RPMI8226 (cell line): ENCODE results near the gene CAP1.
"Not testable (repeated sequence)": the region's sequence is repeated elsewhere in the genome, so short reads cannot be mapped to it uniquely, and the experiment has no call there.

Experiments used
- DNase-seq: peaks from one replicate; pipeline ENCODE4 v3.0.0-alpha.2; 2015

CAP1 gene

GRCh38 chr1:40032240-40032891 lies 8.2 kb upstream of the CAP1 start:
- peak; percentile 77 for DNase-seq

GRCh38 chr1:40034869-40035268 lies 5.7 kb upstream of the CAP1 start:
- DNase-seq = no peak

GRCh38 chr1:40036574-40036973 lies 4.0 kb upstream of the CAP1 start:
- peak; percentile 75 for DNase-seq

DNA sequence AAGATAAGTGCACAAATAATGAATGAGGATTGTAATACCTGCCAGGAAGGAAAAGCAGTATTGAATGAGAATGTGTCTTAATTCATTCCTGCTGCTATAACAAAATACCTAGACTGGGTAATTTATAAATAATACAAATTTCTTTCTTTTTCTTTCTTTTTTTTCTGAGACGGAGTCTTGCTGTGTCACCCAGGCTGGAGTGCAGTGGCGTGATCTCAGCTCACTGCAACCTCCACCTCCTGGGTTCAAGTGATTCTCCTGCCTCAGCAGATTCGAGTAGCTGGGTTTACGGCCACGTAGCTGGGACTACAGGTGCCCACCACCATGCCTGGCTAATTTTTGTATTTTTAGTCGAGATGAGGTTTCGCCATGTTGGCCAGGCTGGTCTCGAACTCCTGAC lies 3.3 kb upstream of the CAP1 start:
- DNase-seq = not testable (repeated sequence)

GRCh38 chr1:40038697-40039096 lies 1.8 kb upstream of the CAP1 start:
- DNase-seq = no peak

DNA sequence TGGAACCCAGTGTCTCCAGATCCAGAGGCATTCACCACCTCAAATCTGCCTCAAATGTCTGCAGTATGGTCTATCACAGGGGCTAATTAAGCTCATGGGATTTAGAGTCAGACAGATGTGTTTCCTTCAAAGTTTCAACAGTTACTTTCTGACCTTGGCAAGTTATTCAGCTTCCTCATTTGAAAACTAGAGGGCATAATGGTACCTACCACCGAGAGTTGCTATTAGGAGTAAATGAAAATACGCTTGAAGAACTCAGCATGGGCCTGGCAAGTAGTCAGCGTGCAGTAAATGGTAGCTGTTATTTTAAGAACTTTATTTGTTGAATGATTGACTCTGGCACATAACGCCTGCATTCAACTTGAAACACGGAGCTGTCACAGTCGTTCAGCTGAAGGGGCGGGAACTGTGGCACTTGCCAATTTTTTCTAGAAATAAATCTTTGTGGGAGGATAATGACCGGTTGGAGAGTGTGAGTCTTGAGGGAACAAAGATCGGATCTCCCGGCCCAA lies 1.2 kb upstream of the CAP1 start:
- DNase-seq = peak; percentile 75

GRCh38 chr1:40039757-40040510 lies 595 bp upstream of the CAP1 start:
- DNase-seq = peak; percentile 91

- no peak for DNase-seq
These were observed 923 bp downstream of the CAP1 start for GRCh38 chr1:40041466-40041838.

DNA sequence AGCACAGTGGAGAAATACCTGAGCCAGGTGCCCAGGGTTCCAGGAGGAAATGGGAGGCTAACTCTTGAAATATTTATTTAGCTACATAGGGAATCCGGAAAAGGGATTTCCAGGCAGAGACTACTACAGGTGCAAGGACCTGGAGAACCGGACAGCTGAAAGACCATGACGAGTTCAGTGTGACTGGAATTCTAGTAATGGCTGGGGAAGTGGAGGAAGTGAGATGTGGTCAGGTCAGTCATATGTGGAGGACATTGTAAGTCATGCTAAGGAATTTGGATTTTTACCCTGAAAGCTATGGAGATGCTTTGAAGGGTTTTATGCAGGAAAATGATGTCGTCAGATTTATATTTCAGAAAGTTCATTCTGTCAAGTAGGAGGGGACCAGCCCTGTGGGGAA lies 1.8 kb downstream of the CAP1 start:
- no peak for DNase-seq

DNA sequence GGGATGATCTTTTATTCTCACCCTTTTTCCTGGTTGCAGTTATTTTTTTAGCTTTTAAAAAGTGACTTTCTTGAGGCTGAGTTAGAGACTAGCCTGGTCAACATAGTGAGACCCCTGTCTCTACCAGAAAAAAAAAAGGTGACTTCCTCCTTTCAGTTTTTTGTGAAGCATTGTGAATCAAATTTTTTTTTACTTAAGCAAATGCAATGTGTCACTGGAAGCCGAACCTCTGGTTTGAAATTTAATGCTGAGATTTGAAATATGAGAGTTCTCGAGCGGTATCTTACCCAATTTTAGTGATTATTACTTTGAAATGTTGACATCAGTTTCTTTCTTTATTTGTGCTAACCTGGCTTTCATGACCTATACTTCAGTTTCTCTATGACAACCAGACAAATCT lies 3.6 kb downstream of the CAP1 start:
- no peak for DNase-seq

DNA sequence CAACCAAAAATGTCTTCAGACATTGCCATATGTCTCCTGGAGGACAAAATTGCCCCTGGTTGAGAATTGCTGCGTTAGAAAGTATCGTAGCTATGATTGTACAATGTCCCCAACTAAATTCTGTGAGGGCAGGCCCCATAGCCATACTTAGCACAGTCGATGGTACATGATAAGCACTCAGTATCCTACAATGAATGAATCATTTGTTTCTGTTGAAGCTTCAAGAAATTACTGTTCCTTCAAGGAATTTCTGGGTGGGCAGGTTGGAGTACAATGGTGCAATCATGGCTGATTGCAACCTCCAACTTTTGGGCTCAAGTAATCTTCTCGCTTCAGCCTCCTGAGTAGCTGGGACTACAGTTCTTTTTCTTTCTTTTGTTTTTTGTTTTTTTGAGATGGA lies 4.7 kb downstream of the CAP1 start:
- no peak for DNase-seq

GRCh38 chr1:40045766-40046165 lies 5.2 kb downstream of the CAP1 start:
- no peak for DNase-seq

DNA sequence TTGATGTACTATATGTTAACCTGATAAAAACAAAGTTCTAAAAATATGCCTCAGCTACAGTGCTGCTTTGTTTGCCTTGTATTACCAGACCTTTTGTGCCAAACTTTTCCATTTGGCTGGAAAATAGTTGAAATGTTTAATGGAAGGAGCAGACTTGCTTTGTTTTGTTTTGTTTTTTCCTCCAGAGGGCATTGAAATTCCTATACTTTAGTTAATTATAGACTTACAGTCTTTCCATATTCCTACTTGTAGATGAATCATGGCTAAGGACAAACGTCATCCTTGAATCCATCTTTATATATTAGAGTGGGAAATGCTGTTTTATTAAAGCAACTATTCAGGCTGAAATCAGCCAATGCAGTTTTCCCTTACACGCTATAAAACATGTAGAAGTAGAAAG lies 6.7 kb downstream of the CAP1 start:
- DNase-seq = no peak

- DNase-seq = no peak
These were observed 7.2 kb downstream of the CAP1 start for GRCh38 chr1:40047769-40048168.

- no peak for DNase-seq
These were observed 9.2 kb downstream of the CAP1 start for GRCh38 chr1:40049725-40050124.

GRCh38 chr1:40050863-40051262 lies 10.3 kb downstream of the CAP1 start:
- DNase-seq = no peak

- DNase-seq = no peak
These were observed 12.8 kb downstream of the CAP1 start for GRCh38 chr1:40053138-40053887.

GRCh38 chr1:40056519-40057309 lies 16.2 kb downstream of the CAP1 start:
- no peak for DNase-seq

DNA sequence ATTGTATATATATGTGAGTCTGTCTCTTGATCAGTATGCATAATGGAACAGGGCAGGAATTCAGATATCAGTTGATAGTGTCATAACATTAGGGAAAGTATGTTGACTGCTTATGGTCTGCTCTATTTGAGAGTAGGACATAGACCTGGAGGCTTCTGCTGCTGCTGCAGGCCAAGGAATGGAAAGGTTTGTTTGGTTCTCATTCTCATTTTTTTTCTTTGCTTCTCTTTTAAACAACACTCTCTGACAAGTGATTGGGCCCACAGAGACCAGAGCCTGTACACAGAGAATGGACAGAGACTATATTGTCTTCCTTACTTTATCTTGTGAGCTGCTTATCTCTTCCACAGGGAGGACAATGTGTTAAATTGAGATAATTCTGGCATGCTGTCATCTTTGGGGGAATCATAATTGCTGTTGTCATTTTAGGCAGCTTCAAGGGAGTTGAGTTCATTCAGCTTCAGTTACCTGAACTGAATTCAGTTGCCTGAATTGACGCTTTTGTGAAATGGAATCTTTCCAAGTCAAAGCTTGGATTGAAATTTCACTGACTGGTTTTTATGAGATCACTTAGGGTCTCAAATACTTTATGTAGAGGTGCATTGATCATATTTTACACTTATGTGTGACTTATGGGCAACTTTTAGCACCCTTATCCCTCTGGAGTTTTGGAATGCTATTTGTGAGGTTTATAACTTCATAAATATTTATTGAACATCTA lies 16.9 kb downstream of the CAP1 start:
- DNase-seq = no peak

DNA sequence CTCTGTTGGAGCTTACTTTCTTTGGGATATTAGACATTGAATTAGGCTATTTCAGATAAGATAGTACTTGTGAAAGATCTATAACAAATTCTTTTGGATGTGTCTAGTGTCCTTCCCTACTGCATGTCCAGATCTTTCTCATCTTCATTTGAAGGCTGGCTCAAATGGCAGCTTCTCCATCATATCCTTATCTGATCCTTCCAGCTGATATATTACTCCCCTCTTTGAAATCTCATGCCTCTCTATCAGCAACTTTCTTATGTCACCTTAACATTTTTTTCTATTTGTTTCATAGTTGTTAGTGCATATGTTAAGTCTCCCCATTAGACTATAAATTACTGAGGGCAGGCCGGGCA lies 17.5 kb downstream of the CAP1 start:
- no peak for DNase-seq

DNA sequence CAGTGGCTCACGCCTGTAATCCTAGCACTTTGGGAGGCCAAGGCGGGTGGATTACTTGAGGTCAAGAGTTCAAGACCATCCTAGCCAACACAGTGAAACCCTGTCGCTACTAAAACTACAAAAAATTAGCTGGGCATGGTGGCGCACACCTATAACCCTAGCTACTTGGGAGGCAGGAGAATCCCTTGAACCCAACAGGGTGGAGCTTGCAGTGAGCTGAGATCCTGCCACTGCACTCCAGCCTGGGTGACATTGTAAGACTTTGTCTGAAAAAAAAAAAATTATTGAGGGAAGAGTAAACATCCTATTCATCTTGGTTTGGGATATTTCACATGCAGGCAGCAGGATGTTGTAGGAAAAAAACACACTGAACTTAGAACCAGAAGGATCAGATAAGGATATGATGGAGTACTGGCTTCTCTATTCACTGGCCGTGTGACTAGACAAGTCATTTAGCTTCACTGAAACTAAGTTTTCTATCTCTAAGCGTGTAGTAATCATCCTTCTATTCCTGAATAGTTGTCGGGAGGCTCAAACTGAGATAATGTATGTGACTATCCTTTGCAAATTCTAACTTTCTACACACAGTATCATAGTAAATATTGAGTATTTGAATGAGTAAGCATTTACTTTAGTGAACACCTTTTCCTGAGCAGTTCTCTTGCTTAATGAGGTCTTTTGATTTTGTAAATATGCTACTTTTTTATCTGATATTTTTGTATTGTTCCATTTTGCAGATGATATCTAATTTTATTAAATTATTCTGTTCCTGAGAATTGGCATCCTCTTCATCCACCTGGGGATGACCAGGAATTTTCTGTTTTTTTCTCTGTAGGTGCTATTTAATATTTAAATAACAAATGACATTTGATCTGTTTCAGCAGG lies 18.2 kb downstream of the CAP1 start:
- no peak for DNase-seq
